ENCODE results near the gene DCDC2B. TPM values are rescaled to one million over a fixed set of nuclear protein-coding genes. Genes with fewer than 3 reads are reported as not detected.
"Not testable (repeated sequence)": the region's sequence is repeated elsewhere in the genome, so short reads cannot be mapped to it uniquely, and the experiment has no call there.

Gene DCDC2B
- total RNA-seq, 1 donor from 2014 or later = not detected

DNA sequence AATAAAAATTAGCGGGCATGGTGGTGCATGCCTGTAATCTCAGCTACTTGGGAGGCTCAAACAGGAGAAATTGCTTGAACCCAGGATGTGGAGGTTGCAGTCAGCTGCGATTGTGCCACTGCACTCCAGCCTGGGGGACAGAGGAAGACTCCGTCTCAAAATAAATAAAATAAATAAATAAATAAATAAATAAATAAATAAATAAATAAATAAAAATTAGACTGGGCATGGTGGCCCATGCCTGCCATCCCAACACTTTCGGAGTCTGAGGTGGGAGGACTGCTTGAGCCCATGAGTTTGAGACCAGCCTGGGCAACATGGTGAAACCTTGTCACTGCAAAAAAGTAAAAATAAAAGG, 54.3 kb downstream of the DCDC2B start:
- not testable (repeated sequence) for DNase-seq

DNA sequence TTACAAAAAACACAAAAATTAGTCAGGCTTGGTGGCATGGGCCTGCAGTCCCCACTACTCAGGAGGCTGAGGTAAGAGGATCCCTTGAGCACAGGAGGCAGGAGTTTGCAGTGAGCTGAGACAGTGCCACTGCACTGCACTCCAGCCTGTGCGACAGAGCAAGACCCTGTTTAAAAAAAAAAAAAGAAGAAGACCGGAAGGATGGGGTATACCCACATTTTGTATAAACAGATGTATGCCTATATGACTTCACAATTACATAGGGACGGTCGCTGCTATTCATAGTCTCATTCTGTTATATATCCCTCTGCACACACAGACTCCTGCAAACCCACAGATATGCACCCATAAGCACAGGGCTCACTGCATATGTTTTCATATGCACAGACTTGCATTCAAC, 54.9 kb downstream of the DCDC2B start:
- no peak for DNase-seq

Other genes starting within 250 kb of the DCDC2B start
- 96.8 TPM for gene KHDRBS1, start 195.2 kb upstream of the DCDC2B start, total RNA-seq
- 3.4 TPM for gene TMEM39B, start 136.2 kb upstream of the DCDC2B start, total RNA-seq
- 36.3 TPM for gene KPNA6, start 101.0 kb upstream of the DCDC2B start, total RNA-seq
- 39.5 TPM for gene TXLNA, start 29.4 kb upstream of the DCDC2B start, total RNA-seq
- gene CCDC28B, start 8.5 kb upstream of the DCDC2B start, total RNA-seq = 30.3 TPM
- 2.7 TPM for gene IQCC, start 3.4 kb upstream of the DCDC2B start, total RNA-seq
- 10.6 TPM for gene TMEM234, start 13.3 kb downstream of the DCDC2B start, total RNA-seq
- gene EIF3I, start 13.3 kb downstream of the DCDC2B start, total RNA-seq = 145 TPM
- 0.31 TPM for gene FAM167B, start 38.1 kb downstream of the DCDC2B start, total RNA-seq
- 1.3 TPM for gene LCK, start 42.2 kb downstream of the DCDC2B start, total RNA-seq
- 58.3 TPM for gene HDAC1, start 83.0 kb downstream of the DCDC2B start, total RNA-seq
- gene MARCKSL1, start 127.1 kb downstream of the DCDC2B start, total RNA-seq = 40.8 TPM
- 0.82 TPM for gene FAM229A, start 153.4 kb downstream of the DCDC2B start, total RNA-seq
- not detected for gene TSSK3, start 153.4 kb downstream of the DCDC2B start, total RNA-seq
- gene BSDC1, start 185.4 kb downstream of the DCDC2B start, total RNA-seq = 67.4 TPM